Nephron (organoid): ENCODE results near the gene DYSF.

ENCODE experiments used
- H3K27ac Mint-ChIP-seq, 3 experiments: 2 replicates each; pipeline ENCODE4 v1.8.0; 2020; ENCODE audit warnings: mixed read lengths in 3 of 3, mild to moderate bottlenecking in 2 of 3, moderate library complexity in 1 of 3
- H3K27me3 Mint-ChIP-seq: 2 replicates; pipeline ENCODE4 v1.8.0; 2021; ENCODE audit warnings: low read depth, mild to moderate bottlenecking, moderate library complexity, mixed read lengths
- H3K36me3 Mint-ChIP-seq: 2 replicates; pipeline ENCODE4 v1.8.0; 2020; ENCODE audit warnings: low read depth, mixed read lengths
- H3K4me1 Mint-ChIP-seq: 2 replicates; pipeline ENCODE4 v1.8.0; 2020; ENCODE audit warnings: mixed read lengths
- H3K4me3 Mint-ChIP-seq, 3 experiments: 2 replicates each; pipeline ENCODE4 v1.8.0; 2020; ENCODE audit warnings: mild to moderate bottlenecking in 3 of 3, mixed read lengths in 3 of 3, moderate library complexity in 2 of 3
- H3K9me3 Mint-ChIP-seq: 2 replicates; pipeline ENCODE4 v1.8.0; 2020; ENCODE audit warnings: mixed read lengths
- CTCF ChIP-seq, 3 experiments: fragments of 200-600 bp; sonication (generic); IDR thresholded peaks; one replicate each; pipeline ENCODE4 v1.5.0; 2021; ENCODE audit warnings: antibody characterized with exemption in 3 of 3; ENCODE audit not compliant: unreplicated experiment in 3 of 3

DYSF gene

GRCh38 chr2:71477231-71477691 lies 23.9 kb downstream of the DYSF start:
- Mint-ChIP-seq H3K4me1 (peaks cover 16% of the 10 kb centered on the region), H3K9me3 (peaks cover 12% of the 10 kb centered on the region), H3K27ac (no peak overlapping the region), H3K27me3 (peaks cover 6% of the 10 kb centered on the region), H3K36me3 (no peaks in the 10 kb centered on the region), H3K4me3 (no peak overlapping the region)
- no peak for TF ChIP-seq CTCF (IDR thresholded peaks at IDR 0.05; ENCODE audit: unreplicated experiment in 3 of 3)

GRCh38 chr2:71478806-71479205 lies 25.4 kb downstream of the DYSF start:
- Mint-ChIP-seq H3K4me1 (peaks cover 6% of the 10 kb centered on the region), H3K27me3 (peaks cover 6% of the 10 kb centered on the region), H3K36me3 (no peaks in the 10 kb centered on the region), H3K27ac (no peak overlapping the region), H3K9me3 (peaks cover 12% of the 10 kb centered on the region), H3K4me3 (no peak overlapping the region)
- no peak for TF ChIP-seq CTCF (IDR thresholded peaks at IDR 0.05; ENCODE audit: unreplicated experiment in 3 of 3)

GRCh38 chr2:71479261-71479660 lies 25.9 kb downstream of the DYSF start:
- H3K27ac Mint-ChIP-seq, result no peak overlapping the region
- peaks cover 6% of the 10 kb centered on the region for H3K27me3 Mint-ChIP-seq
- no peak for TF ChIP-seq CTCF (IDR thresholded peaks at IDR 0.05; ENCODE audit: unreplicated experiment in 3 of 3)
- no peak overlapping the region for H3K4me3 Mint-ChIP-seq
- no peaks in the 10 kb centered on the region for H3K36me3 Mint-ChIP-seq
- peaks cover 12% of the 10 kb centered on the region for H3K9me3 Mint-ChIP-seq
- peaks cover 4% of the 10 kb centered on the region for H3K4me1 Mint-ChIP-seq

GRCh38 chr2:71481111-71481510 lies 27.8 kb downstream of the DYSF start:
- no peak overlapping the region for H3K4me3 Mint-ChIP-seq
- no peaks in the 10 kb centered on the region for H3K4me1 Mint-ChIP-seq
- peaks cover 11% of the 10 kb centered on the region for H3K9me3 Mint-ChIP-seq
- TF ChIP-seq CTCF (IDR thresholded peaks at IDR 0.05; ENCODE audit: unreplicated experiment in 3 of 3), result no peak
- peaks cover 10% of the 10 kb centered on the region for H3K27me3 Mint-ChIP-seq
- H3K36me3 Mint-ChIP-seq, result no peaks in the 10 kb centered on the region
- no peak overlapping the region for H3K27ac Mint-ChIP-seq

- no peak overlapping the region for H3K27ac Mint-ChIP-seq
- H3K9me3 Mint-ChIP-seq, result peaks cover 9% of the 10 kb centered on the region
- peaks cover 11% of the 10 kb centered on the region for H3K27me3 Mint-ChIP-seq
- no peaks in the 10 kb centered on the region for H3K36me3 Mint-ChIP-seq
- no peak overlapping the region for H3K4me3 Mint-ChIP-seq
- TF ChIP-seq CTCF (IDR thresholded peaks at IDR 0.05; ENCODE audit: unreplicated experiment in 3 of 3), result no peak
- no peaks in the 10 kb centered on the region for H3K4me1 Mint-ChIP-seq
These were observed 28.7 kb downstream of the DYSF start for GRCh38 chr2:71482055-71482454.

GRCh38 chr2:71483246-71483645 lies 29.9 kb downstream of the DYSF start:
- Mint-ChIP-seq H3K27ac (no peak overlapping the region), H3K4me3 (no peak overlapping the region), H3K27me3 (peaks cover 18% of the 10 kb centered on the region), H3K9me3 (peaks cover 9% of the 10 kb centered on the region), H3K4me1 (no peaks in the 10 kb centered on the region), H3K36me3 (no peaks in the 10 kb centered on the region)
- no peak for TF ChIP-seq CTCF (IDR thresholded peaks at IDR 0.05; ENCODE audit: unreplicated experiment in 3 of 3)
